HuH-7 (cell line): ENCODE results near the gene REPS1.

Experiments used
- DNase-seq: peaks from one replicate; pipeline ENCODE4 v3.0.0; 2011; ENCODE audit warnings: low spot score

REPS1 gene

DNA sequence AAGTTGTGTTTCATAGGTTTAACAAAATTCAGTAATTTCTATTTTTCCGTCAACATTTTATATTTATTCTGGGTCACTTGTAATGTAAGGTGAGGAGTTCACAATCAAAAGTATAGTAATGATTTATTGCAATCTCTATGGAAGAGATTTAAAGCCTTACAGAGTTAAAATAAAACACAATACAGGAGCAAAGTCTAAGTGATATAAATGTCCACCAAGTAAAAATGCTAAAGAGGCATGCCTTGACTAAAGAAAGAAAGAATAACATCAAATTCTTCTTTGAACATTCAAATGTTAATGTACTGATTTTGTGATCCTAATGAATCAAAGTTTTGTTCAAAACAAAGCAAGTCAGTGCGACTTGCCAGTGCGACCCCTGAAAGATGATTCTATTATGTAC lies 61.5 kb downstream of the REPS1 start:
- DNase-seq, result no peak

DNA sequence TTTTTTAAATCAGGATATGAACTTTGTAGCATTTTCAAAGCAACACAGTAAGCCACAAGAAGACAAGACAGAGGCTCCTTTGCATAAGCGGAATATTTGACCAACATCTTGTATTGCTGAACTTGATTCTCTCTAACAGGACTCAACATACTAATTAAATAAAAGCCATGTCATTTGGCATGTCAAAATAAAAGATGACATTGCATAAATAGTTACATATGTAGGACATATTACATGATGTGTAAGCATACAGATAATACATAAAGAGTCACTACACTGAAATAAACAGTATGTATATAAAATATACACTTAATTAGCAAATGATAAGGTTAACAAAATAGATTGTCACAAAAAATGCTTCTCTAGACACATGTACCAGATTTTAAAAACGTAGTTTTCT lies 62.2 kb downstream of the REPS1 start:
- no peak for DNase-seq

DNA sequence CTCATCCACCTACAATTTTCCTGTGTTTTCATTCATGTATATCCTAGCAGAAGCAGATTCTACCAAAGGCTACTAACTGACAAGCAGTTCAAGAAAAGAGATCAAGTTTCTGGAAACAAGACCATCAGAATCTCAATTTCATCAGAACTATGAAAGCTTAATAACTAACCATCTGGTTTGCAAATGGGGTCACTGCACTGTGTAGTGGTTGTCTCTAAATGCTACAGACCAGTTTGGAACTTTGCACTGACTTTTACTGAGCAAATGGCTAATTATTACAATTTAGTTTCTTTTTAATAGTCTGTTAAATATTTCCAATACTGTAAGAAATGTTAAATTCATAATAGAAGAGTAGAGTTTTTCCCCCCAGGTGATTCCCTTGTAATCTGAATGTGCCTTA lies 64.5 kb downstream of the REPS1 start:
- no peak for DNase-seq

DNA sequence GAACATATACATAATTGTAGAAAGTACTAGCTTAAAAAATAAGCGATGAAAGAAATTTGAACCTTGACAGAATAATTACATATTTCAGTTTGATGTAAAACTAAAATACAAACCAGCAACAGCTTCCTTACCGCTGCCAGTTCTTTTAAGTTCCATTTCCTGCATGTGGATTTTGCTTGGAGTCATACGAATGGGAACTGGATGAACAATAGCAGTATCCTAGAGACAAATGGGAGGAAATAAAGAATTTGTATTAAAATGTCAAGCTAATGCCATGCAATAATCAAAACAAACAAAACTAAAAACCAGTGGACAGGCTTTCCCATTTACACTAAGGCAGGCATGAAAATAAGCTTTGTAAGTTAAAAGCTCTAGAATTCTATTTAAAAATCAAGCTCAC lies 67.1 kb downstream of the REPS1 start:
- no peak for DNase-seq

DNA sequence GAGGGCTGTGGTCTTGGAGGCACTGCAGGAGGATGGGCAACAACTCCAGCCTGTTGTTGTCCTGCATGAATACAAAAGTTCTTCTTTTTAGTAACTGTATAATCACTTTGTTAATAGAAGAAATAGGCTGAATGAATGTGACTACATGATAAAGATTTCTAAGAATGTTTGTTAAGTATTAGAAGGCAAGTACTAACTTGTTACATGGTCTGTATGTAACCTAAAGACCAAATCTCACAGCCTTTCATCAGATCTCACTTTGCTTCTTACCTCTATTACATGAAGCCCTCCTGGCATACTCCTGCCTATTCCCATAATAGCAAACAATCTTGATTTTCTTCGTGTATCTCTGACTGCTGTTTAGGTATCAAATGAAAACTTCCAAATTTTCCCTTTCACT lies 73.4 kb downstream of the REPS1 start:
- DNase-seq, result no peak

DNA sequence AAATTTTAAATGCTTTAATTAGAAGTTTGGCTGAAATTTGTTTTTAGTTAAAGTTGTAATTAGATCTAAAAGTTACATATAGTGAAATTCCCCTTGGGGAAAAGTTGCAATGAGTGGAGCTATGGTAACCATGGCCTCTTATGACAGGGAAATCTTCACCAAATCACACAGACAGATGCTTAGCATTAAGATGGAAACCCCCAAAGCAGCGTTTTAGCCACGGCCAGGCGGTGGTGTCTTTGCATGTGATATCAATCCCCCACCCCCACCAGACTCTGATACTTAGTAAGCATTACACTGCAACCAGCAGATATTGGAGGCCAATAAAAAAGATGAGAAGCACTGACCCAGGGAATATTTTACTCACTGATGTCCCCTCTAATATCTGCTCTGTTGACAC lies 75.7 kb downstream of the REPS1 start:
- DNase-seq, result no peak

DNA sequence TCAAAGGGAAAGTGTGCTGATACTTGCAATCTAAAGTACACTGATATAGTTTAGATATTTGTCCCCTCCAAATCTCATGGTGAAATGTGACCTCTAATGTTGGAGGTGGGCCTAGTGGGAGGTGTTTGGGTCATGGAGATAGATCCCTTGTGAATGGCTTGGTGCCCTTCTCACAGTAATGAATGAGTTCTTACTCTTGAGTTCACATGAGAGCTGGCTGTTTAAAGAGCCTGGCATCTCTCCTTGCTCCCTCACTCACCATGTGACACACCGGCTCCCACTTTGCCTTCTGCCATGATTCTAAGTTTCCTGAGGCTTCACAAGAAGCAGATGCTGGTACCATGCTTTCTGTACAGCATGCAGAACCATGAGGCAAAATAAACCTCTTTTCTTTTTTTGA lies 78.1 kb downstream of the REPS1 start:
- DNase-seq, result no peak

DNA sequence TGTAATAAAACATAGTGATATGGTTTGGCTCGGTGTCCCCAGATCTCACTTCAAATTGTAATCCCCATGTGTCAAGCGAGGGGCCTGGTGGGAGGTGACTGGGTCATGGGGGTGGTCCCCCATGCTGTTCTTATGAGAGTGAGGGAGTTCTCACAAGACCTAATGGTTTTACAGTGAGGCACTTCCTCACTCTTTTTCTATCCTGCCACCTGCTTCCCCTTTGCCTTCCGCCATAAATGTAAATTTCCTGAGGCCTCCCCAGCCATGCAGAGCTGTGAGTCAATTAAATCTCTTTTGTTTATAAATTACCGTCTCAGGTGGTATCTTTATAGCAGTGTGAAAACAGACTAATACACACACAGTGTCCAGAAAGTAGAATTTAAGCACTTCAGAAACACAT lies 78.5 kb downstream of the REPS1 start:
- DNase-seq, result no peak

DNA sequence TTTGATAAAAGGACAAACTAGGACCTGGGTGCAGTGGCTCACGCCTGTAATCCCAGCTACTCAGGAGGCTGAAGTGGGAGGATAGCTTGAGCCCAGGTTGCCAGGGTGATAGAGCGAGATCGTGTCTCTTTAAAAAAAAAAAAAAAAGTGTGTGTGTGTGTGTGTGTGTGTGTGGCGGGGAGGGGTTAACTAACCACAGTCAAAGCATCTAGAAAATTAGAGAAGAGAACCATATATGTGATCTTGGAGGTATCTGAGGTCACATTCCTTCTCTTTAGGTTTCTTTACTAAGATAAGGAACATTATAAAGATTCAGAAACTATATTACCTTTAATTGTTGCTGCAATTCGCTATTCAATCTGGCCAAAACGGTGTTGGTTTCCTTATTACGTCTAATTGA lies 80.9 kb downstream of the REPS1 start:
- no peak for DNase-seq

DNA sequence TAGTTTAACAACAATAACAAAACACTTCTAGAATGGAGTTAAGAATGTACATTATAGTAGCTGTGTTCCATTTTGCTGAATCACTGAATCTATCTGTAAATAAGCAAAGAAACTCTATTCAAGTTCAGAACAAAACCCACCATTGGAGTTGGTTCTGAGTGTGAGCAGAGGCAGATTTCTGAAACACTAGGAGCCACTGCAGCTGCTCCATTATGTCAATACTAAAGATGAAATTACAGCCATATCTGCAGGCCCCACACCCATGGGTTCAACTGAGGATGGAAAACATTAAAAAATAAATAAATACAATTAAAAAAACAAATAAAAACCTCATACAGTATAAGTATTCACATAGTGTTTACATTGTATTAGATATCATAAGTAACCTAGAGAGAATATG lies 91.0 kb downstream of the REPS1 start:
- DNase-seq, result no peak

DNA sequence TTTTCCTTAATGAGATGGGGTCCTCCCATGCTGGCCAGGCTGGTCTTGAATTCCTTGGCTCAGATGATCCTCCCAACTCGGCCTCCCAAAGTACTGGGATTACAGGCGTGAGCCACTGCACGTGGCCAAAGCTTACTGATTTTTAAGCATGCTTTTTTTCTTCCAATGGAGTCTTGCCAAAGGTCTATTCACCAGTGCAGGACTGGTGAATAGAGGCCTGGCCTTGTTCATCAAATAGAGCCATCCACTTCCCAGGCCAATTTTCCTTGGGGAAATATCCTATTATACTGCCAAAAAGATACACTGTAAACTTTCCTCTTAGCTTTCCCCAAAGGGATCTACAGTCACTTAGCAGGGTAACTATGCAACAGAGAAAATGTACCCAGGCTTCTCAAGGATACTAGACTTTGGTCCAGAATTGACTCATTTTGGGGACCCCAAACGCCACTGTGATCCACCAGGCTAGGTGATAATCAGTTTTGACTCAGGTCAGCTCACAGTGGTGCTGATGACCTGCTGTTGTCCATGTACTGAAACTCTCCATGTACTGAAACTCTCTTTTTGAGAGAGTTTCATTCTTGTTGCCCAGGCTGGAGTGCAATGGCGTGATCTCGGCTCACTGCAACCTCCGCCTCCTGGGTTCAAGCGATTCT lies 91.8 kb downstream of the REPS1 start:
- DNase-seq, result no peak

DNA sequence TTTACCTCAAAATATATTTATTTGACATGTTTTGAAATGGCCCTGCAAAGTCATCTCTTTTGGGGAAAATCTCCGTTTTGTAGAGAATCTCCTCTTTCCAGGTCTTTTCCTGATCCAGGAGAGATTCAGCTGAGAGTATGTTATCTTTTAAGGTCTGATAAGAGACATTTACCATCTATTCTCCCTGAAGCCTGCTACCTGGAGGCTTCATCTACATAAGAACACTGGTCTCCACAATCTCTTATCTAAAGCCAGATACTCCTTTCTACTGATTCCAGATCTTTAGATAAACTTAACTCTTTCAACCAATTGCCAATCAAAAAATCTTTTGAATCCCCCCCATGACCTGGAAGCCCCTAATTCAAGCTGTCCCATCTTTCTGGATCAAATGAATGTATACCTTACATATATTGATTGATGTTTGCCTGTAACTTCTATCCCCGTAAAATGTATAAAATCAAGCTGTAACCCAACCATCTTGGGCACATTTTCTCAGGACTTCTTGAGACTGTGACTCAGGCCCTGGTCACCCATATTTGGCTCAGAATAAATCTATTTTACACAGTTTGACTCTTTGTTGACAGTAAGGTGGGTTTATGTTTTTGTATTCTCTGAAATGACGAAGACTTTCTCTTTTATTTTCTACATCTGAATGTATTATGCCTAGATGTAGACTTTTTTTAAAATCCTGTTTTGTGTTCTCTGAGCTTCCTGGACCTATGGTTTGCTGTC lies 96.6 kb downstream of the REPS1 start:
- DNase-seq, result no peak

DNA sequence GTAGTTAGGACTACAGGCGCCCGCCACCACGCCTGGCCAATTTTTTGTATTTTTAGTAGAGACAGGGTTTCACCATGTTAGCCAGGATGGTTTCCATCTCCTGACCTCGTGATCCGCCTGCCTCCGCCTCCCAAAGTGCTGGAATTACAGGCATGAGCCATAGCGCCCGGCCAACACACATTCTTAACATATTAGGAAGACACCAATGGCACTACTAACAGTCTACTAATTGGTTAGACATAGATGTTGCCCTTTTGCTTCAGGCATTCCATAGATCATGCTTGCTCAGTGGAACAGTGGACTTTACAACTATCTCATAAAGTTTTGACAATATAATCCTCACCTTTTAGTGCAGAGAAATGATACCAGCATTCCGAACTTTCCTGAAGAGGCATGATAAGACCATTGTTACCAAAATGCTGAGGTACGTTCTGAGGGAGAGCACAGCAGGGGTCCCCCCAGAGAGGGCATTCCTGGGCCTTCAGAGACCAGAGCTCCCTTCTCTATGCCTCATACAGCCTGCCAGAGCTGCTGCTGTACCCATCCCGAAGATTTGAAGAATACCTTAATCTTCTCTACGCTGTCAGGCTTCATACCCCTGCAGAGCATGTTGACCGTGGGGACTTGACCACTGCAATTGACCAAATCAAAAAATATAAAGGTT lies 102.8 kb downstream of the REPS1 start:
- DNase-seq, result no peak

DNA sequence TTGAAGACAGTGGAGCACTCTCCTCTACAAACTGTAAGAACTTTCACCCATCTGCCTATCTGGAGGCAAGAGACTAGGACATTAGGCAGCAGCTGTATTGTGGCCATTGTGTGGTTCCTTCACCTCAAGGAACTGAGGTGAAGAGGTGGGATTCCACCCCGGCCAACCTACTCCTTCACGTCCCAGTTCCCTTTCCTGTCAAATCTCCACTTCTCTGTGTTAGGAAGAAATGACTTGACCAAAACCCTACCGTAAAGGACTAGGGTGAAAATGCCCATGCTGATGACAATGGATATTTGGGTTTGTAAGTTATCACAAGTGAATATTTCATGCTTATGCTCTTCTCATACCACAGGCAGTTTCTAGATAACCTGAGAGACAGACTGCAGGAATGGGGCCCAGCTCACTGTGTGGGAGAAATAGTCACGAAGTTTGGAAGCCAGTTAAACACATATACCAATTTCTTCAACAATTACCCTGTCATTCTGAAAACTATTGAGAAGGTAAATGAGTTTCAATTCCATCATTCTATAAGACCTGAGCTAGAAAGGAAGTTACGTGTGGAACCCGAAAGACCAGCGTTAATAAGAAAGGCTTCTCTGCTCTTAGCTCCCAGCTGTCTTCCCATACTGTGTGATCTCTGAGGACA lies 105.6 kb downstream of the REPS1 start:
- DNase-seq, result no peak

DNA sequence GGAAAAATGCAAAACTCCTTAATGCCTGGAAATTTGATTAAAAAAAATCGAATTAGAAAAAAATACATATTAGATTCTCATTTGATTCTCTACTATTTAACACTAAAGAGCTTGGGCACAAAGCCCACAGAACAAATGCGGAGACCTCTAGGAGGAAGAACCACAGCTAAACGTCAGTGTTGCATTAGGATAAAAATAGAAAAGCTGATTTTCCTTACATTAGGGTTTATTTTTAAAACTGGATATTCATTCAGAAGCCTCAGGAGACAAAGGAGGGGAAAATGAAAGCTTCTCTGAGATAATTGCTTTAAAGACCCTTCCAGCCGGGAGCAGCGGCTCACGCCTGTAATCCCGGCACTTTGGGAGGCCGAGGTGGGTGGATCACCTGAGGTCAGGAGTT lies 114.9 kb downstream of the REPS1 start:
- DNase-seq, result no peak

DNA sequence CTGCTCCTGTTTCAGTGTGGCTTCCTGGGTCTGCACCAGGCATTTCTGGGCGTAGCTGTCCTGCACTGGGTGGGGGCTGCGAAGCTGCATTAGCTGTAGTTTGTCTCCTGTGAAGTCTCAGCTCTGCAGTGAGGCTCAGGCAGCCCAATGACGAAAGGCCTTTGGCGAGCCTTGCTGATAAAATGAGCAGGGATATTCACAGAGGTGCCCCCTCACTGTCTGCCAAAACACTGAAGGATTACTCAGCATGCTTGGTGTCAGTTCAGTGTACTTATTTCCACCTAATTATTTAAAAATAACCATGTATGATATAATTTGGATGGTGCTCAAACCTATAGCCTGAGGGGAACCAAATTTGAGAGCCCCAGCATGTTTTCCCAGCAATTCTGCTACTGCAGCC lies 118.7 kb downstream of the REPS1 start:
- no peak for DNase-seq

DNA sequence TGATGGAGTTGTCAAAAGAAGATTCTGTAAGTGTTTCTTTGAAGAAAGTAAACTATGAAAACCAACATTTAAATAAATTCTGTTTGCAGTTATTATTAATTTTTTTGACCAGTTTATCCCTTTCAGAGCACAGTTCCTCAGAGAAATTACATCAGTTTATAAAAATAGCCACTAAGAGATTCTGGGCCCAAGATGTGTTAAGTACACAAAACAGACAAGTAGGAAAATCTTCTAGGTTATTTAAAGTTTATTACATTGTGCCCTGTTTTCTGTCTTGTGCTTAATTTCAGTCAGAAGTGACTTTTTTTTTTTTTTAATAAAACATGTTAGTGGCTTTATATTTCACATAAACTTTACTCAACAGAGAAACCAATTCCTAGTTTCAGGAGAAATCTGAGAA lies 119.9 kb downstream of the REPS1 start:
- DNase-seq, result no peak

DNA sequence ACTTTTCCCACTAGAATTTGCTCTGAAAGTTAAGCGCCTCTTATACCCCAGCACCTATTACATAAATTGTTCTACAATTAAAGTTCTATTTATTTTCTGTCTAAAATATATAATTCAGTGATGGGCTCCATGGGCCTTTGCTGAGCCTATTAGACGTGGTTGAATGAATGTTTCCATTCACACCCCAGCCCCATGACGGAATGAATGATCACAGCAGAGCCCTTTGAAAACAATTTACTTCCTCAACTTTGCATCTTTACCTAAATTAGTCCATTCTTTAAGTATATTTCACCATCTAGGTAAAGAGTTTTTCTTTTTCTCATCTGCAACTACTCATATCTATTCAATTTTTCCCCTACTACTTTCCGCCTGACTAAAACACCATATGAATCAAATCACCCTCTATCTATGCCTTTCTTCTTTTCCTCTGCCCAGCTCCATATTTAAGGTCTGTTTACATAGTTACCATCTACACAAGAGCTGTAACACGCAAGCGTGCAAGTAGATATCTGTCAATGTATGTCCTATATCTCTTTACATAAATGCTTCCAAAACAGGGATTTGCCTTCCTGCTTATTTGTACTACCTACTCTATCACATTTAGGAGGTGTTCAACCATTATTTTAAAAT lies 122.5 kb downstream of the REPS1 start:
- no peak for DNase-seq

DNA sequence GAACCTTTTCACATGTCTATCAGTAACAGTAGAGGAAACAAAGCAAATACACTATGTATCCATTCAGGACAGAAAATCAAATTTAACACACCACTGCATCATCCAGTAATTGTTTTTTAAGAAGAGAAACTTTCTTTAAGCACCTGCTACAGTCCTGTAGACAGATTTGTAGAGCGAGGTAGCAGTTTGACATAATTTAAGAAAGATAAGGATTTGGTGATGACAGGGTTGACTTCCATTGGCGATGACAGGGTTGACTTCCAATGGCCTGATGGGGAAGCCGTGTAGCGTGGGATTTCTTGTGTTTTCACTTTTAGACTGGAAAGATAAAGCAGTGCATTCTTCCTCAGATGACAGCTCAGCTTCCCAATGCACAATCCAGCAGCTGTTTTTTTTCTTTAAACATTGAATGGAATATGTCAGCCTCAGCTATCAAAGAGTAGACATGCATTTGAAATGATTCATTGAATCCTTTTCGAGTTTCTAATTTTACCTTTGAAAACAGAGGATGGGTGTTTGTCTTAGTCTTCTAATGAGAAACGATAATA lies 123.6 kb downstream of the REPS1 start:
- no peak for DNase-seq

DNA sequence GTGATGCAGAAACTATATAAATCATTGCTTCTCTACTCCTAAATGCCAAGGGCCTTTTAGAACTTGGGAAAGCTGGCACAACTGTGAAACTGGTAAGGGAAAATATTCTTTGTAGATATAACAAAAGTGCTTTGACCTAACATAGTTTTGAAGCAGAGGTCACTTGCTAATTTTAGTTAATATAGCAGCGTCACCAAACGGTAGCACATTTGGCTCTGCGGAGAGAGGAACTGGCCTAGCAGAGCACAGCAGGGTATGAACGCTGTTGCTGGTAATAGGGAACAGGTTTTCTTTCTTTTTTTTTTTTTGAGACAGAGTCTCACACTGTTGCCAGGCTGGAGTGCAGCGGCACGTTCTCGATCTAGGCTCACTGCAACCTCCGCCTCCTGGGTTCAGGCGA lies 124.7 kb downstream of the REPS1 start:
- no peak for DNase-seq

DNA sequence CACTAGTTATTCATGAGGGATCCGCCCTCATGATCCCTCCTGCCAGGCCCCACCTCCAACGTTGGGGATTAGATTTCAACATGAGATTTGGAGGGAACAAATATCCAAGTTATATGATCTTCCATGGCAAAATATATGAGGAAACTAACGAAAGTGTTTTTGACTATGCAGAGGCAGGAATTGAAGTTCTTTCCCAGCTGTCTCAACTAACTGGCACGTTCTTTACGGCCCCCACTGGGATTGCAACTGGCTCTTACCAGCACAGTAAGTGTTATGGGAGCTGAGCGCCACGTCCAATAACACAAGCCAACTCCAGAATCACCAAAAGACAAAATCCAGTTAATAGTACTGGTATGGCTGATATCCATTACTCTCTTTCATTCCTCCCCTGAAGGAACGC lies 125.6 kb downstream of the REPS1 start:
- DNase-seq, result no peak

DNA sequence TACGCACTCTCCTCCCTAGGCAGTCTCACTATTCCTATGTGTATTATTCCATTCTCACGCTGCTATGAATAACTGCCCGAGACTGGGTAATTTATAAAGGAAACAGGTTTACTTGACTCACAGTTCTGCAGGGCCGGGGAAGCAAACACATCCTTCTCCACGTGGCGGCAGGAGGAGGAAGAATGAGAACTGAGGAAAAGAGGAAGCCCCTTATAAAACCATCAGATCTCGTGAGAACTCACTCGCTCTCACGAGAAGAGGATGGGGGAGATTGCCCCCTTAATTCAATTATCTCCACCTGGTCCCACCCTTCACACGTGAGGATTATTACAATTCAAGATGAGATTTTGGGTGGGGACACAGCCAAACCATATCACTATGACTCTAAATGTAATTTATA lies 130.3 kb downstream of the REPS1 start:
- DNase-seq, result no peak
